Endodermal cell (in vitro differentiated cells): ENCODE data around the gene FOXQ1. TPM values are rescaled to one million over a fixed set of nuclear protein-coding genes. Genes with fewer than 3 reads are reported as not detected.

Experiments
- DNase-seq: peaks from one replicate; pipeline ENCODE4 v3.0.0-alpha.2; 2017
- H3K27ac ChIP-seq: 2 replicates; pipeline ENCODE4 v1.5.1; 2013; ENCODE audit warnings: mild to moderate bottlenecking, low read depth, low read length, moderate library complexity
- H3K27me3 ChIP-seq: 2 replicates; pipeline ENCODE4 v1.6.1; 2013; ENCODE audit warnings: mild to moderate bottlenecking, low read length, moderate library complexity; ENCODE audit not compliant: insufficient read depth, control insufficient read depth, poor library complexity, severe bottlenecking
- H3K36me3 ChIP-seq: 2 replicates; pipeline ENCODE4 v1.7.0; 2013; ENCODE audit warnings: mild to moderate bottlenecking, low read length, moderate library complexity; ENCODE audit not compliant: control insufficient read depth, insufficient read depth
- H3K4me1 ChIP-seq: one replicate; pipeline ENCODE4 v1.7.0; 2013; ENCODE audit warnings: low read length; ENCODE audit not compliant: control insufficient read depth, insufficient read depth
- H3K4me3 ChIP-seq: 2 replicates; pipeline ENCODE4 v1.5.1; 2013; ENCODE audit warnings: mild to moderate bottlenecking, low read length, moderate library complexity
- H3K9ac ChIP-seq: 2 replicates; pipeline ENCODE4 v1.6.1; 2013; ENCODE audit warnings: mild to moderate bottlenecking, low read length, moderate library complexity; ENCODE audit not compliant: poor library complexity, severe bottlenecking; ENCODE audit errors: extremely low read depth
- H3K9me3 ChIP-seq: 2 replicates; pipeline ENCODE4 v1.6.1; 2013; ENCODE audit warnings: mild to moderate bottlenecking, low read length, moderate library complexity; ENCODE audit not compliant: control insufficient read depth
- H3K27ac Mint-ChIP-seq: 2 replicates; pipeline ENCODE4 v1.8.0; 2020; ENCODE audit warnings: mixed read lengths
- H3K27me3 Mint-ChIP-seq: 2 replicates; pipeline ENCODE4 v1.8.0; 2021; ENCODE audit warnings: mild to moderate bottlenecking, mixed read lengths; ENCODE audit not compliant: insufficient read depth
- H3K36me3 Mint-ChIP-seq: 2 replicates; pipeline ENCODE4 v1.8.0; 2020; ENCODE audit warnings: low read depth, mixed read lengths
- H3K4me1 Mint-ChIP-seq: 2 replicates; pipeline ENCODE4 v1.8.0; 2020; ENCODE audit warnings: mixed read lengths
- H3K4me3 Mint-ChIP-seq: 2 replicates; pipeline ENCODE4 v1.8.0; 2020; ENCODE audit warnings: mild to moderate bottlenecking, moderate library complexity, mixed read lengths
- H3K9me3 Mint-ChIP-seq: 2 replicates; pipeline ENCODE4 v1.8.0; 2020; ENCODE audit warnings: mild to moderate bottlenecking, mixed read lengths
- CTCF ChIP-seq: fragments of 200-600 bp; sonication (generic); conservative IDR thresholded peaks from 2 replicates; pipeline ENCODE4 v1.5.0; 2021; ENCODE audit warnings: antibody characterized with exemption, mild to moderate bottlenecking
- WGBS, 2 experiments: methylation state at CpG; one replicate each; pipeline versions ENCODE4 v1.1.5 to v1.1.7; 2013; ENCODE audit warnings: missing lambda C conversion rate in 2 of 2, mixed read lengths in 1 of 2; ENCODE audit not compliant: insufficient coverage in 1 of 2, insufficient read length in 1 of 2; 5-methylcytosine and 5-hydroxymethylcytosine counted together
- total RNA-seq, 2 donors: library from RNA; stranded (reverse); fragmentation: NEBNext Ultra II Directional in 1 of 2; extraction: Animal tissue kit (Norgen Biotek cat#: 25700) in 1 of 2; gene quantifications; 2 replicates in 1 of 2; 3 replicates in 1 of 2; pipeline ENCODE4 v1.2.1, GENCODE V29; 2021

Gene FOXQ1
- total RNA-seq, 2 donors from 2014 or later = 7.8 to 41.3 TPM

DNA sequence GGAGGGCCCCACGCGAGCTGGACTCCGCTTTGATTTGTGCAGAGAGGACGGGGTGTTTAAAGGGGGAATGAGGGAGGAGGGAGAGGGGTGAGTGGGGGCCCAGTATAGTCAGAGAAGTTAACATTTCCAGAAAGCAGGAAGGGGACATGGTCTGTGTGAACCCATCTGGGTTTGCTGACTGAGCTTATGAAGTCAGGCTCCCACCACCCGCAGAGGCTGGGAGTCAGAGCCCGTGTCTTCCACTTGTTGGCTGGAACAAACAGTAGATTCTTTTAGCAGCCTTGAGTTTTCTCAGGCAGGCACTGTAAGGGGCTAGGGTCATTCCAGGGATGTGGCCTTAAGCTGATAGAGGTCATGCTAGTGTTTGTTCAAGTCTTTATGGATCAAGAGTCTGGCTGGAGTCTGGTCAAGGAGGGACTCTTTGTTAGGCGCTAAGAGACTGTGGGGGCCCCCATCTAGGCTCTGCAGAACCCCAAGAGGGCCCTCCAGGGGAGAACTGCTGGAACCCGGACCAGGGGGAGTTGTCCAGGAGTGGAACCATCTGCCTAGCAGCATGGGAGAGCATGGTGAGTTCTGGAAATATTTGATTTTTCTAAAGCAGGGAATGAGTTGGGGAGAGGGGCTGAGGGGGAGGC lies 31.1 kb upstream of the FOXQ1 start:
- Mint-ChIP-seq H3K27me3 (peaks cover 5% of the 10 kb centered on the region), H3K36me3 (no peaks in the 10 kb centered on the region), H3K4me1 (peaks cover 4% of the 10 kb centered on the region), H3K4me3 (no peak overlapping the region), H3K27ac (no peak overlapping the region), H3K9me3 (peaks cover 9% of the 10 kb centered on the region)
- DNase-seq = no peak
- H3K36me3 ChIP-seq = no peaks in the 10 kb centered on the region
- TF ChIP-seq CTCF = no peak
- no peak overlapping the region for H3K4me3 ChIP-seq
- H3K9ac ChIP-seq = no peak overlapping the region
- no peak overlapping the region for H3K27ac ChIP-seq
- no peaks in the 10 kb centered on the region for H3K9me3 ChIP-seq
- no peaks in the 10 kb centered on the region for H3K27me3 ChIP-seq
- no peaks in the 10 kb centered on the region for H3K4me1 ChIP-seq
- WGBS, 2 experiments = 87 to 97% methylated on average over 4 to 8 of the region's 8 CpGs

DNA sequence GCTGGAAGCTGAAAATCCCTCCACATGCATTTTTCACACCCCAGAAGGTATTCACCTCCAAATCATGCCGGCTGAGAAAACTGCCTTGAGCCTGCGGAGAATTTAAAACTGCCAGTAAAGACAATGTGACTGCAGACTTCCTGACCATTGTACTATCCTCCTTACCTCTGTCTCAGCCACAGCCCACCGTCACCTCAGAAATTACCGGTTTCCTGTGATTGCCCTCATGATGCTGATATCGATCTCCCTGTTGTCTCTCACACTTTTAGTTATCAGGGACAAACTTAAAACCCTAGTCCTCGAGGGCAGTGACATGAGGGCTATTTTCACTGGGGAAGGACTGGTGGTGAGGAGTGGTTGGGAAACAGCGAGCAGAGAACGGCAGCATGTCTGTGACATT lies 30.2 kb upstream of the FOXQ1 start:
- Mint-ChIP-seq H3K36me3 (no peaks in the 10 kb centered on the region), H3K4me3 (no peak overlapping the region), H3K4me1 (peaks cover 4% of the 10 kb centered on the region), H3K27me3 (peaks cover 5% of the 10 kb centered on the region), H3K27ac (no peak overlapping the region), H3K9me3 (no peaks in the 10 kb centered on the region)
- Histone ChIP-seq H3K27me3 (no peaks in the 10 kb centered on the region), H3K9me3 (no peaks in the 10 kb centered on the region), H3K4me3 (no peak overlapping the region), H3K9ac (no peak overlapping the region), H3K27ac (no peak overlapping the region), H3K4me1 (no peaks in the 10 kb centered on the region), H3K36me3 (no peaks in the 10 kb centered on the region)
- DNase-seq = no peak
- WGBS, 2 experiments = 86 to 90% methylated on average over 7 to 8 of the region's 8 CpGs
- TF ChIP-seq CTCF = no peak

- no peaks in the 10 kb centered on the region for H3K27me3 ChIP-seq
- H3K4me1 Mint-ChIP-seq = peaks cover 4% of the 10 kb centered on the region
- H3K27me3 Mint-ChIP-seq = peaks cover 5% of the 10 kb centered on the region
- H3K27ac ChIP-seq = no peak overlapping the region
- no peaks in the 10 kb centered on the region for H3K36me3 ChIP-seq
- WGBS, 2 experiments = 77 to 82% methylated on average over 3 of the region's 3 CpGs
- H3K4me3 ChIP-seq = no peak overlapping the region
- no peaks in the 10 kb centered on the region for H3K9me3 Mint-ChIP-seq
- no peak for DNase-seq
- H3K4me3 Mint-ChIP-seq = no peak overlapping the region
- TF ChIP-seq CTCF = no peak
- no peaks in the 10 kb centered on the region for H3K9me3 ChIP-seq
- no peak overlapping the region for H3K27ac Mint-ChIP-seq
- H3K4me1 ChIP-seq = no peaks in the 10 kb centered on the region
- no peak overlapping the region for H3K9ac ChIP-seq
- no peaks in the 10 kb centered on the region for H3K36me3 Mint-ChIP-seq
These were observed 28.4 kb upstream of the FOXQ1 start for GRCh38 chr6:1283501-1283900.
